Activated CD4-positive, alpha-beta T cell treated with anti-CD3 and anti-CD28 coated beads for 4 hours (primary cell): ENCODE measurements around the gene NPEPPS.

Experiments
- DNase-seq, 2 donors: peaks; one replicate each; pipeline ENCODE4 v3.0.0-alpha.2; 2020

The NPEPPS gene

GRCh38 chr17:47632991-47633390 lies 102.1 kb downstream of the NPEPPS start:
- no peak for DNase-seq

GRCh38 chr17:47633996-47634395 lies 103.1 kb downstream of the NPEPPS start:
- no peak for DNase-seq

GRCh38 chr17:47634870-47635269 lies 104.0 kb downstream of the NPEPPS start:
- DNase-seq = no peak

GRCh38 chr17:47635734-47636133 lies 104.8 kb downstream of the NPEPPS start:
- DNase-seq = no peak

GRCh38 chr17:47636273-47637030 lies 105.5 kb downstream of the NPEPPS start:
- no peak for DNase-seq

DNA sequence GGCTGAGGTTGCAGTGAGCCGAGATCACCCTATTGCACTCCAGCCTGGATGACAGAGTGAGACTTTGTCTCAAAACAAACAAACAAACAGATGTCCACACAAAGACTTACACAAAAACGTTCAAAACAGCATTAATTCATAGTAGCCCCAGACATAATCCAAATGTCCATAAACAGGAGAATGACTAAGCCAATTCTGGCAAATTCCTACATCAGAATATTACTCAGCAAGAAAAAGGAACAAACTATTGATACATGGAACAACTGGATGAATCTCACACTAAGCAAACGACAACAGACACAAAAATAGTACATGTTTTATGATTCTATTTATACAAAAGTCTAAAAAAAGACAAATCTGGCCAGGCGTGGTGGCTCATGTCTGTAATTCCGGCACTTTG lies 108.0 kb downstream of the NPEPPS start:
- no peak for DNase-seq

- DNase-seq = no peak
Measured at GRCh38 chr17:47640076-47640475, 109.2 kb downstream of the NPEPPS start.

DNA sequence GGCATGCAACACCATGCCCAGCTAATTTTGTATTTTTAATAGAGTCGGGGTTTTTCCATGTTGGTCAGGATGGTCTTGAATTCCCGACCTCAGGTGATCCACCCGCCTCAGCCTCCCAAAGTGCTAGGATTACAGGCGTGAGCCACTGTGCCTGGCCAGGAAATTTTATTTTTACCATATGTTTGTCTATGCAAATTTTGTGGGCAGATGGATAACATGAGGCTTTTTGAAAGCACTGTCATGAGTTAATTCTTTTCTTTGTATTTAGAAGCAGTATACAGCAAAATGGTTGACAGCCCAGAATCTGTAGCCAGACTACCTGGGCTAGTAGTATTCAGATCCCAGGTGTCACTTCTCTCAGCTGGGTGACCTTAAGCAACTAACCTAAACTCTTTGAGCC lies 110.3 kb downstream of the NPEPPS start:
- no peak for DNase-seq

GRCh38 chr17:47643116-47643515 lies 112.2 kb downstream of the NPEPPS start:
- DNase-seq = no peak

GRCh38 chr17:47644324-47644723 lies 113.4 kb downstream of the NPEPPS start:
- no peak for DNase-seq

DNA sequence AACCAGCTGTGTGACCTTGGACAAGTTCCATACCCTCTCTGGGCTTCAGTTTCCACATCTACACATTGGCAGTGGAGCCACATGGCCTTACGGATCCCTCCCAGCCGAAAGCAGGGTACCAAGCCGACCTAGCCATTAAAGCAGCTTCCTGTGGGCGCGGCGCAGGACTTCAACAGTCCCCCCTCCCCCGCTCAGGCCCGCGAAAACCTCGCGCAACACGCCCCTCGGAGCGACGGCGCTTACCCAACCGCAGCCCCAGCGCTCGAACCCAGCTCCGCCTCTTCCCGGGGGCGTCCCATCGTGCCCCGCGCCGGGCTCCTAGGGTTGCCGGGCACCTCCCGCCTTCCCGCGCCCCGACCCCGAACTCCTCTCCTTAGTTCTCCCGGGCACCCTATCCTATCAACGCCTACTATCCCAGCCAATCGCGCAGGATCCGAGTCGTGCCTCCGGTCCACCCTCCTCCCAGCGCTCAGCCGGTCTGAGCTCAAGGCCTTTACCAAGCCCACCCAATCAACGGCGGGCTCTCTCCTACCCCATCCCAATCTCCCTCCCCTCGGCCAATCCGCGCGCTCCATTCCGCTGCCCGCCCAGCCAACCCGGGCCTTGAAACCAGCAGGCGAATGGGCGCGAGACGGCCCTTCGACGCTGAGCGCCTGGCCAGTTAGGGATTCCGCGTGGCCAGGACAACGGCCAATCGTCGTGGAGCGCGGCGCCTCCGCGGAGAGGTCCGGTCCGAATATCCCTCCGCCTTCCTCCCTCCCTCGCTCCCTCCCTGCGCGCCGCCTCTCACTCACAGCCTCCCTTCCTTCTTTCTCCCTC lies 118.5 kb downstream of the NPEPPS start, which contains the start of gene KPNB1:
TSS of gene KPNB1 (plus strand) at position 767 of the 819 bp plus-strand sequence. CDS start 326 bp downstream, outside the sequence.
- DNase-seq = peak; percentile 93 to 95

DNA sequence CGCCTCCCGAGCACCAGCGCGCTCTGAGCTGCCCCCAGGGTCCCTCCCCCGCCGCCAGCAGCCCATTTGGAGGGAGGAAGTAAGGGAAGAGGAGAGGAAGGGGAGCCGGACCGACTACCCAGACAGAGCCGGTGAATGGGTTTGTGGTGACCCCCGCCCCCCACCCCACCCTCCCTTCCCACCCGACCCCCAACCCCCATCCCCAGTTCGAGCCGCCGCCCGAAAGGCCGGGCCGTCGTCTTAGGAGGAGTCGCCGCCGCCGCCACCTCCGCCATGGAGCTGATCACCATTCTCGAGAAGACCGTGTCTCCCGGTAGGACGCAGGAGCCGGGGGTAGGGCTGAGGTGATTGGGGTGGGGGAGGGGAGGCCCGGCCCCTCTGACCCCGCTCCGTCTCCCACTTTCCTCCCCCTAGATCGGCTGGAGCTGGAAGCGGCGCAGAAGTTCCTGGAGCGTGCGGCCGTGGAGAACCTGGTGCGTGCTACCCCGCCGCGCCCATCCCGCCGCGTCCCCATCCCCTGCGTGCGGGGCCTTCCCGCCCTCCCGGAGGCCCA lies 119.1 kb downstream of the NPEPPS start:
- DNase-seq = peak in 1 of 2 donors; percentile 65

DNA sequence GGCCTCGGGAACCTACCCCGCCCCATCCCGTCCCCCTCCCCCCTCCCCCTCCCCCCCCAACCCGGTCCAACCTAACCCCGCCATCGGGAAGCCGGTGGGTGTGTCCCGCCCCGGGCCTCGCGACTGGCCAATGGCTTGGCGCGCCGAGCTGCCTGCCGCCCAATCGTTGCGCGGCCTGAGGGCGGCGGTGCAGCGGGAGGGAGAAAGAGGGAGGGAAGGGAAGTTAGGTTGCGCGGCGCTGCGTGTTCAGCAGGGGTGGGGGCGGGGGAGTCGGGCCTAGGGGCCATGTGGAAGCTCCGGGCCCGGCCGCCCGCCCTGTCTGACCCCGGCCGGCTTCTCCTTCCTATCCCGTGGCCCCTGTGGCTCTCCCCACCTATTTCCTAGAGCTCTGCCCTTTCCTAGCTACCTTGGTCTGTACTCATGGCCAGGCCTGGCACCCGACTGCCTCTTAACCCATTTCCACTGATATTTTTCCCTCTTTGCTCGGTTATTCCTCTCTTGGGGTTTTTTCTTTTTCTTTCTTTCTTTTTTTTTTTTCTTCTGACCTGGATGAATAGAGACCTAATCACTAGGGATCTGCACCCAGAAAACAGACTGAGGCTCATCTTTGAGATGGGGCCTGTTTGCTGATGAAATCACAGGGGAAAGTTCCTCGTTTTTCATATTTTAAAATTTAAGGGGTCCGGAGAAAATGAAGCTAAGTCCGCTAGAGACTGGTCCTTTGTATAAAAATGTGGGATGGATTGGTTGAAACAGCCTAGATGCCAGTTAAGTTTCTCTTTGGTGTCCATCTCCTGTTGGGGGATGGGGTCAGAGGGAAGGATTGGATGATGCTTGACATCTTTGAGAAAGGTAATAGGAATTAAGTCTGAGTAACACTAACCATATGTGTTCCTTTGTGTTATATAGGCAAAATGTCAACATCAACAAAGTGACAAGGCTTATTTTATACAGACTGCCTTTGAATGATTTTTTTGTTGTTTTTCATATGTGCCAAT lies 119.9 kb downstream of the NPEPPS start:
- DNase-seq = peak; percentile 93 to 96

DNA sequence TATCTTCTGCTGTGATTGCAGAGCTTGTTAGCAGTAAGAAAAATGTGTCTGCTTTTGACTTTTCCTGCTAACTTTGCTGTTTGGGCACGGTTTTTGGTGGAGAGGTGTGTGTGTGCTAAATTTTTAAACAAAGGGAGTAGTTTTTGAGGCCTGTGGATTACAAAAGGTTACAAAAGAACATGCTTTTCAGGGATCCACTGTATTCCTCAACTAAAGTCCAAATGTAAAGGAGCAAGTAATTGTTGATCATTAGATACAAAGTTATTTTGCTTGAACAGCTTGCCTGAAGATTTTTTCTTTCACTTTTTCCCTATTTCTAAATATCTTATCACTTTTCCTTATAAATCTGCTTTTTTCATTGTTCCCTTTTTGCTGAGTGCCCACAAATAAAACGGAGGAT lies 120.8 kb downstream of the NPEPPS start:
- DNase-seq = no peak

DNA sequence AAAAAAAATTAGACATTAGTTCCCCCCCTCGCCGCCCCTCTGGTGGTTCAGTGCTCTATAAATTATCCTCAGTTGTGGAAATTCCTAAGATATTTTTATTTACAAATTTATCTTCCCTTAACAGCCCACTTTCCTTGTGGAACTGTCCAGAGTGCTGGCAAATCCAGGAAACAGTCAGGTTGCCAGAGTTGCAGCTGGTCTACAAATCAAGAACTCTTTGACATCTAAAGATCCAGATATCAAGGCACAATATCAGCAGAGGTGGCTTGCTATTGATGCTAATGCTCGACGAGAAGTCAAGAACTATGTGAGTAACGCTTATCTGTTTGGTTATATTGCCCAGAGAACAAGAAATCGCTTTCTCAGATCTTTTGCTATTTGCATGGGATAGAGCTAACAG lies 121.7 kb downstream of the NPEPPS start:
- DNase-seq = no peak

DNA sequence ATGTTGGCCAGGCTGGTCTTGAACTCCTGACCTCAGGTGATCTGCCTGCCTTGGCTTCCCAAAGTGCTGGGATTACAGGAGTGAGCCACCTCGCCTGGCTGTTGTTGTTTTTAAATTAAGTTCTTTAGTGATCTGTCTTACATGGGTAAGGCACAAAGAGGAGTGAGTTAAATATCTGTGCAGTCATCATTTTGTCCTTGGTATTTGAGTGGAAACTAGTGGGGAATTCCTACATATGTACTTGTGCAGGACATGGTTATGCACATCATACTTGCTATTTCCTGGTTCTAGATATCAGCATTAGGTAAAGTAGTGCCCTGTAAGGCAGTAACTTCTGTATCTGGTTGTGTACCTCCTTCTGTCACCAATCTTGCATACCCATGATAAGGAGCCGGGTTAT lies 122.5 kb downstream of the NPEPPS start:
- DNase-seq = no peak

- no peak for DNase-seq
Measured at GRCh38 chr17:47654991-47655390, 124.1 kb downstream of the NPEPPS start.

DNA sequence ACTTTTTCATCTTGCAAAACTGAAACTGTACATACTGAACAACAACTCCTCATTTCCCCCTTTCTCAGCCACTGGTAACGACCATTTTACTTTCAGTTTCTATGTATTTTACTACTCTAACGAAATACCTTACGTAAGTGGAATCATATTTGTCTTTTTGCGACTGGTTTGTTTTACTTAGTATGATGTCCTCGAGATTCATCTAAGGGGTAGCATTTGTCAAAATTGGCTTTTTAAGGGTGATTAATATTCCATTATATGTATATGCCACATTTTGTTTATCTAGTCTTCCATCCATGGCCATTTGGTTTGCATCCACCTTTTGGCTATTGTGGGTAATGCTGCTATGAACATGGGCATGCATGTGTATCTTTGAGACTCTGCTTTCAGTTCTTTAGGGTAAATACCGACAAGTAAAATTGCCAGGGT lies 129.2 kb downstream of the NPEPPS start:
- DNase-seq = no peak

DNA sequence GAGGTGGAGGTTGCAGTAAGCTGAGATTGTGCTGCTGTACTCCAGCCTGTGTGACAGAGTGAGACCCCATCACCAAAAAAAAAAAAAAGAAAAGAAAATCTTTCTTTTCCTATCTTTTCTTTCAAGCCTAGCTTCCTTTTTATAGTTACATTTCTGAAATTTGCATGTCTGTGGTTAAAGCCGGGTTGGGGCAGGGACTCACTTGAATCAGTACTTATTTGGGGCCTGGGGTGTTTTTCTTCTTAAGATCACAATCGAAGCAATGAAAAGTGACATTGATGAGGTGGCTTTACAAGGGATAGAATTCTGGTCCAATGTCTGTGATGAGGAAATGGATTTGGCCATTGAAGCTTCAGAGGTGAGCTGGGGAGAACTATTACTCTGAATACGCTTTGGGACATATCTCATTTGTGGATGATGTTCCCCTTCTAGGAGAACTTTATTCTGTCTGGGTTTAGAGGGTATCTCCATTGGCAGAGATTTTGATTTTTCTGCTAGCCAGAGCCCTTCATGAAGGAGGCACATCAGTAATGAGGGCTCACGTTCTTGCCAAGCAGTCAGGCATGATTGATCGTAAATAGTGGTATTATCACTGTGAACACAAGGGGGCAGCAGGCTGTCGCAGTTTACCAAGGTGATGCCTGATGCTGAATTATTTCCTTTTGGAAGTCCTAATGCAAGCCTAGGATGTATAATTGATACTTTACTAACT lies 133.2 kb downstream of the NPEPPS start:
- DNase-seq = peak; percentile 62 to 74

DNA sequence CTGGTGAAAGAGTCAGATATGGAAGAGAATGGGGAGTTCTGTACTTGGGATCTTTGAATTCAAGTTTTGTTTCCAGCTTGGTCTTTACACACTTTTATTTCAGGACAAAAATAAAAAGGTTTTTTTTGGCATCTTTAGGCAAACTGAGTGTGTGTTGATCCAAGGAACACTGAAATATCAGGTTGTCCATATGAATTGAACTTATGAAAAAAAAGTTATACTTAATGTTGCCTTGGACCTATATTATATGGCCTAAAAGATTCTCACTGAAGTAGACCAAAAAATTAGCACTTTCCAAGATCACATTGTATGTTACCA lies 133.7 kb downstream of the NPEPPS start:
- no peak for DNase-seq

GRCh38 chr17:47665655-47666054 lies 134.7 kb downstream of the NPEPPS start:
- no peak for DNase-seq

- DNase-seq = no peak
Measured at GRCh38 chr17:47669081-47669480, 138.2 kb downstream of the NPEPPS start.
